Measurements from ENCODE around the gene TP53AIP1. TPM values are rescaled to one million over a fixed set of nuclear protein-coding genes. Genes with fewer than 3 reads are reported as not detected.

The TP53AIP1 gene
- total RNA-seq, 2 experiments from 2014 or later = not detected

GRCh38 chr11:128933481-128934178 is 9.0 kb downstream of the TP53AIP1 start:
- Mint-ChIP-seq H3K4me3 (no peak overlapping the region), H3K36me3 (ENCODE audit: low read depth) (no peaks in the 10 kb centered on the region), H3K4me1 (peaks cover 5% of the 10 kb centered on the region), H3K27ac (no peak overlapping the region), H3K9me3 (ENCODE audit: low read depth) (no peaks in the 10 kb centered on the region), H3K27me3 (no peaks in the 10 kb centered on the region)
- DNase-seq (no peak), ATAC-seq (no peak)
- ChIA-PET CTCF (interaction anchor here (0.6 to 1.1 kb wide), 3 partner anchors 22 to 106 kb away, joined by 3 to 4 read pairs (median 3); no protein-coding TSS in a partner anchor), POLR2A (no interaction called here)
- intact Hi-C loops (cut with DNase I, micrococcal nuclease) = no loop called here

GRCh38 chr11:128931668-128932067 is 11.0 kb downstream of the TP53AIP1 start:
- ATAC-seq (no peak), DNase-seq (no peak)
- no peaks in the 10 kb centered on the region for H3K27me3 Mint-ChIP-seq
- intact Hi-C loops (cut with DNase I, micrococcal nuclease) = no loop called here
- ChIA-PET POLR2A (no interaction called here), CTCF (no interaction called here)
- H3K9me3 Mint-ChIP-seq (ENCODE audit: low read depth) = no peaks in the 10 kb centered on the region
- no peak overlapping the region for H3K27ac Mint-ChIP-seq
- no peaks in the 10 kb centered on the region for H3K36me3 Mint-ChIP-seq (ENCODE audit: low read depth)
- H3K4me1 Mint-ChIP-seq = peaks cover 8% of the 10 kb centered on the region
- H3K4me3 Mint-ChIP-seq = no peak overlapping the region

- intact Hi-C loops (cut with DNase I, micrococcal nuclease) = no loop called here
- H3K4me3 Mint-ChIP-seq = no peak overlapping the region
- CTCF ChIA-PET = no interaction called here
- H3K27me3 Mint-ChIP-seq = no peaks in the 10 kb centered on the region
- POLR2A ChIA-PET = no interaction called here
- DNase-seq = no peak
- no peak overlapping the region for H3K27ac Mint-ChIP-seq
- peaks cover 8% of the 10 kb centered on the region for H3K4me1 Mint-ChIP-seq
- ATAC-seq = no peak
- no peaks in the 10 kb centered on the region for H3K9me3 Mint-ChIP-seq (ENCODE audit: low read depth)
- H3K36me3 Mint-ChIP-seq (ENCODE audit: low read depth) = no peaks in the 10 kb centered on the region
Observed at GRCh38 chr11:128931066-128931465, 11.6 kb downstream of the TP53AIP1 start.

- Mint-ChIP-seq H3K4me1 (peaks cover 8% of the 10 kb centered on the region), H3K36me3 (ENCODE audit: low read depth) (no peaks in the 10 kb centered on the region), H3K9me3 (ENCODE audit: low read depth) (no peaks in the 10 kb centered on the region), H3K27ac (no peak overlapping the region), H3K4me3 (no peak overlapping the region), H3K27me3 (no peaks in the 10 kb centered on the region)
- ATAC-seq = no peak
- intact Hi-C loops (cut with DNase I, micrococcal nuclease) = no loop called here
- POLR2A ChIA-PET = no interaction called here
- DNase-seq = no peak
- CTCF ChIA-PET = no interaction called here
Observed at GRCh38 chr11:128929991-128930390, 12.7 kb downstream of the TP53AIP1 start.

- intact Hi-C loops (cut with DNase I, micrococcal nuclease) = no loop called here
- POLR2A ChIA-PET = no interaction called here
- ATAC-seq (peak; percentile 72), DNase-seq (peak; percentile 43)
- Mint-ChIP-seq H3K4me3 (no peak overlapping the region), H3K36me3 (ENCODE audit: low read depth) (no peaks in the 10 kb centered on the region), H3K9me3 (ENCODE audit: low read depth) (no peaks in the 10 kb centered on the region), H3K4me1 (peaks cover 8% of the 10 kb centered on the region), H3K27ac (no peak overlapping the region), H3K27me3 (no peaks in the 10 kb centered on the region)
- CTCF ChIA-PET = interaction anchor here (0.5 to 1.6 kb wide), 5 partner anchors 9 to 837 kb away, joined by 3 to 5 read pairs (median 3); partner anchors contain the start of gene KCNJ5
Observed at GRCh38 chr11:128929468-128929867, 13.2 kb downstream of the TP53AIP1 start.

GRCh38 chr11:128928400-128928799 is 14.3 kb downstream of the TP53AIP1 start:
- peaks cover 8% of the 10 kb centered on the region for H3K4me1 Mint-ChIP-seq
- ChIA-PET CTCF (interaction anchor here (0.8 to 1.6 kb wide), 4 partner anchors 10 to 47 kb away, joined by 3 to 6 read pairs (median 4); no protein-coding TSS in a partner anchor), POLR2A (no interaction called here)
- H3K4me3 Mint-ChIP-seq = no peak overlapping the region
- H3K36me3 Mint-ChIP-seq (ENCODE audit: low read depth) = no peaks in the 10 kb centered on the region
- ATAC-seq (no peak), DNase-seq (peak; percentile 18)
- intact Hi-C loops (cut with DNase I, micrococcal nuclease) = no loop called here
- no peaks in the 10 kb centered on the region for H3K27me3 Mint-ChIP-seq
- H3K27ac Mint-ChIP-seq = no peak overlapping the region
- no peaks in the 10 kb centered on the region for H3K9me3 Mint-ChIP-seq (ENCODE audit: low read depth)

- POLR2A ChIA-PET = no interaction called here
- H3K9me3 Mint-ChIP-seq (ENCODE audit: low read depth) = no peaks in the 10 kb centered on the region
- H3K4me1 Mint-ChIP-seq = peaks cover 8% of the 10 kb centered on the region
- H3K27me3 Mint-ChIP-seq = no peaks in the 10 kb centered on the region
- CTCF ChIA-PET = interaction anchor here (0.6 to 1.6 kb wide), 4 partner anchors 16 to 770 kb away, joined by 3 to 6 read pairs (median 4); no protein-coding TSS in a partner anchor
- intact Hi-C loops (cut with DNase I, micrococcal nuclease) = no loop called here
- H3K4me3 Mint-ChIP-seq = no peak overlapping the region
- H3K27ac Mint-ChIP-seq = no peak overlapping the region
- no peaks in the 10 kb centered on the region for H3K36me3 Mint-ChIP-seq (ENCODE audit: low read depth)
- no peak for DNase-seq
- ATAC-seq = no peak
Observed at GRCh38 chr11:128927683-128928336, 14.9 kb downstream of the TP53AIP1 start.

- no peaks in the 10 kb centered on the region for H3K27me3 Mint-ChIP-seq
- POLR2A ChIA-PET = no interaction called here
- CTCF ChIA-PET = interaction anchor here (0.6 kb wide), 1 partner anchor 769 kb away, joined by 3 read pairs; no protein-coding TSS in a partner anchor
- no peaks in the 10 kb centered on the region for H3K9me3 Mint-ChIP-seq (ENCODE audit: low read depth)
- intact Hi-C loops (cut with DNase I, micrococcal nuclease) = no loop called here
- no peak for DNase-seq
- H3K4me3 Mint-ChIP-seq = no peak overlapping the region
- ATAC-seq = no peak
- no peak overlapping the region for H3K27ac Mint-ChIP-seq
- peaks cover 8% of the 10 kb centered on the region for H3K4me1 Mint-ChIP-seq
- no peaks in the 10 kb centered on the region for H3K36me3 Mint-ChIP-seq (ENCODE audit: low read depth)
Observed at GRCh38 chr11:128927108-128927461, 15.6 kb downstream of the TP53AIP1 start.

- no peak for ATAC-seq
- intact Hi-C loops (cut with DNase I, micrococcal nuclease) = no loop called here
- POLR2A ChIA-PET = no interaction called here
- H3K9me3 Mint-ChIP-seq (ENCODE audit: low read depth) = no peaks in the 10 kb centered on the region
- H3K27me3 Mint-ChIP-seq = no peaks in the 10 kb centered on the region
- no peak overlapping the region for H3K27ac Mint-ChIP-seq
- DNase-seq = no peak
- CTCF ChIA-PET = interaction anchor here (1.1 kb wide), 1 partner anchor 34 kb away, joined by 3 read pairs; no protein-coding TSS in a partner anchor
- H3K4me1 Mint-ChIP-seq = peaks cover 8% of the 10 kb centered on the region
- H3K36me3 Mint-ChIP-seq (ENCODE audit: low read depth) = no peaks in the 10 kb centered on the region
- H3K4me3 Mint-ChIP-seq = no peak overlapping the region
Observed at GRCh38 chr11:128926437-128927107, 16.1 kb downstream of the TP53AIP1 start.

- ATAC-seq = no peak
- Mint-ChIP-seq H3K27ac (no peak overlapping the region), H3K4me1 (peaks cover 8% of the 10 kb centered on the region), H3K36me3 (ENCODE audit: low read depth) (no peaks in the 10 kb centered on the region), H3K9me3 (ENCODE audit: low read depth) (no peaks in the 10 kb centered on the region), H3K4me3 (no peak overlapping the region), H3K27me3 (no peaks in the 10 kb centered on the region)
- ChIA-PET CTCF (interaction anchor here (0.9 to 1.1 kb wide), 2 partner anchors 34 to 41 kb away, joined by 3 read pairs; no protein-coding TSS in a partner anchor), POLR2A (no interaction called here)
- intact Hi-C loops (cut with DNase I, micrococcal nuclease) = no loop called here
- no peak for DNase-seq
Observed at GRCh38 chr11:128926000-128926399, 16.7 kb downstream of the TP53AIP1 start.

GRCh38 chr11:128925250-128925600 is 17.4 kb downstream of the TP53AIP1 start:
- intact Hi-C loops (cut with DNase I, micrococcal nuclease) = no loop called here

More at GRCh38 chr11:128925250-128925600, 17.4 kb downstream of the TP53AIP1 start:
- Mint-ChIP-seq H3K36me3 (ENCODE audit: low read depth) (no peaks in the 10 kb centered on the region), H3K27me3 (no peaks in the 10 kb centered on the region), H3K4me3 (no peak overlapping the region), H3K9me3 (ENCODE audit: low read depth) (no peaks in the 10 kb centered on the region), H3K4me1 (peaks cover 8% of the 10 kb centered on the region), H3K27ac (no peak overlapping the region)
- ATAC-seq (no peak), DNase-seq (no peak)
- CTCF ChIA-PET = interaction anchor here (0.9 to 1.2 kb wide), 3 partner anchors 19 to 40 kb away, joined by 3 to 5 read pairs (median 3); no protein-coding TSS in a partner anchor
- POLR2A ChIA-PET = no interaction called here

All from activated CD4-positive, alpha-beta T cell treated with anti-CD3 and anti-CD28 coated beads for 36 hours (primary cell).